Stimulated activated CD8-positive, alpha-beta memory T cell treated with anti-CD3 and anti-CD28 coated beads, Interleukin-7, amount 100 ng/mL, for 48 hours (primary cell): ENCODE data around the gene CDC14B.
"Not testable (repeated sequence)": the region's sequence is repeated elsewhere in the genome, so short reads cannot be mapped to it uniquely, and the experiment has no call there.

Source experiments
- DNase-seq, 2 donors: peaks; one replicate each; pipeline ENCODE4 v3.0.0-alpha.2; 2020; ENCODE audit warnings: low read depth in 1 of 2; ENCODE audit errors: extremely low read depth in 1 of 2

The CDC14B gene

DNA sequence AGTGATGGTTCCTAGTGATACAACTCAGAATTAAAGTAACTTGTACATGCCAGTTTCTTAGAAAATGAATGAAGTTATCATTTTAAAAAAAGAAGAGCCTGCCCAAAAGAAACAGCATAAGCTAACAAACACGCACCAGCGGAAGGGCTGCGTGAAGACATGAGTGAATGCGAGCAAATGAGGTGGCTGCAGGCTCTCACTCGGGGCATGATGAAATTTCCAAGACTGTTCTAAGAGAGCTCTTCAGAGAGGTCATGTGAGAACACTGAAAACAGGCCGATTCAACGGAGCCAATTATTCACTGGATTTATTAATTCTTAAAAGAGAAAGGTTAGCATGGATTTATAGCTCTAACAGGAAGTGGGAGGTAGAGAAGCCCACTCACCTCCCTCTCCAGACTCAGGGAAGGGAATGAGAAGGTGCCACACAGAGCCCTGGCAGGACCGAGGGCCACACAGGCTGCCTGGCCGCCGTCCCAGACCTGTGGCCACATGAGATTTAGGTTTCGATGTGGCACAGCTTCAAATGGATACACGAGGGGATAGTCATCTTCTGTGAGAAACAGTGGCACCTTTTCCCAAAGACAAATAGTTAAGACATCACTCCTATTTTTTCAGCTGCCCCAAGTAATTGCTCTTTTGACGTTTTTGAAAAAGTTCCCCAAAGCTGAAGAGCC is 114.2 kb downstream of the CDC14B start:
- no peak for DNase-seq

DNA sequence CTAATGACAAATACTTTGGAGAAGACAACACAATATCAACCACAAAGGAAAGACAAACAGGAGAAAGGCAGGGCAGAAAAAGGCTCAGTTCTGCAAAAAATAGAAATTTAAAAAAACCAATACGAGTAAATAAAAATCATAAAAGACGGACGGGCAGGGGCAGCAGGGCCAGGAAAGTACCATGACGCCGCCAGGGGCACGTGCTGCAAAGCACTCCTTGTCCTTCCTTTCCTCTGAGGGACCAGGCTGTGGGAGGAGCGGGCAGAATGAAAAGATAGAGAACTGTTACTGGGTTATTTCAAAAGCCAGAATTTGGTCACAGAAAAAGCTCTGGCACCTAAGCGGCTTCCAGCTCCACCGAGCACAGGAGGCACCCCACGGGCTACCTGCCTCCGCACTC is 115.7 kb downstream of the CDC14B start:
- DNase-seq, result no peak

DNA sequence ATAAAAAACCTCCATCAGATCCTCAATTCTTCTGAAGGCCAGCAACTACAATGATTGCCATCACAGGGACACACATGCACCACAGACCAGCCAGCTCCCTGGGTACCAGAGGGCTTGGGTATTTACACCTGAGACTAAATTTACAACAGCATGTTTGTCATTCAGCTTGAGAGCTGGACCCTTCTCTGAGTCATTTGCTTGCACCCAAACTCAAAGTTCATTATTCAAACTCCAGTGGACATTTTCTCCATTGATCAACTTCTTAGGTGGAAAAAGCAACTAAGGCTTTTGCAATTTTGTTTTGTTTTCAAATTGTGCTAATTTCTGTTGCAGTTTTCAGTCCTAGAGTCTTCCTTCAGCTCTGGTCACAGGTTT is 116.3 kb downstream of the CDC14B start:
- DNase-seq, result not testable (repeated sequence)

DNA sequence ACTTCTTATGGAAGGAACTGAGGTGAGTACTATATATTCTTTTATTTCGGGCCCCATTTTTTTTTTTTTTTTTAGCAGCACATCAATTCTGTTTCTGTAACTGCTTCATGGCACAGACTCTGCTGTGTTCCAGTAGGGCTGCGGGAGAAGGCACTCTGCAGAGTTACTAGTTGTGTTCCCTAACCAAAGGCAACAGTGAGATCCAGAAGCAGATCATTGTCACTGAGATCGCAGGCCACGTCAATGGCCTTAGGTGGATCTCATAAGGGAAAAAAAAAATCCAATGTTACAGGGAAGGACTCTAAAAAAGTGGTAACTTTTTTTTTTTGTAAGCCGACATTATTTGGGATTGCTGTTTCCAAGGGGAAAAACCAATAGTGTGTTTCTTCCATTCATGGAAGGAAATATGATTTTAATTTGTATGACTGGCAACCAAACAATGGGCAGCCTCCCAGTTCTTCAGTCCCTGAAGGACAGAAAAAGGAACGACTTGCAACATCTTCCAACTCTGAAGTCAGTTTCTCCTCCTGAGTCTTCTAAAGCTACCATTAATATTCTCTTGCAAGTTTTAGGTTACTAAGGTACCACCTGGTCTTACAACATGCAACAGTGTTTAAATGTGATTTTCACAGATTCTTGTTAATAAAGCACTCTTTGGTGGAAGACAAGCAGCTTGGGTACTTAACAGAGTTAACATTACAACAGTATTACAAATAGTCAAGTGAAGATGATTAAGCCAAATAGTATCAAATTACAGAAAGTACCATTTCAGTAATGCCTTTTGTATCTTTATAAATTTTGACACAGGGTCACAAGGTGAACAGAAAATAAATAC is 116.9 kb downstream of the CDC14B start:
- no peak for DNase-seq

DNA sequence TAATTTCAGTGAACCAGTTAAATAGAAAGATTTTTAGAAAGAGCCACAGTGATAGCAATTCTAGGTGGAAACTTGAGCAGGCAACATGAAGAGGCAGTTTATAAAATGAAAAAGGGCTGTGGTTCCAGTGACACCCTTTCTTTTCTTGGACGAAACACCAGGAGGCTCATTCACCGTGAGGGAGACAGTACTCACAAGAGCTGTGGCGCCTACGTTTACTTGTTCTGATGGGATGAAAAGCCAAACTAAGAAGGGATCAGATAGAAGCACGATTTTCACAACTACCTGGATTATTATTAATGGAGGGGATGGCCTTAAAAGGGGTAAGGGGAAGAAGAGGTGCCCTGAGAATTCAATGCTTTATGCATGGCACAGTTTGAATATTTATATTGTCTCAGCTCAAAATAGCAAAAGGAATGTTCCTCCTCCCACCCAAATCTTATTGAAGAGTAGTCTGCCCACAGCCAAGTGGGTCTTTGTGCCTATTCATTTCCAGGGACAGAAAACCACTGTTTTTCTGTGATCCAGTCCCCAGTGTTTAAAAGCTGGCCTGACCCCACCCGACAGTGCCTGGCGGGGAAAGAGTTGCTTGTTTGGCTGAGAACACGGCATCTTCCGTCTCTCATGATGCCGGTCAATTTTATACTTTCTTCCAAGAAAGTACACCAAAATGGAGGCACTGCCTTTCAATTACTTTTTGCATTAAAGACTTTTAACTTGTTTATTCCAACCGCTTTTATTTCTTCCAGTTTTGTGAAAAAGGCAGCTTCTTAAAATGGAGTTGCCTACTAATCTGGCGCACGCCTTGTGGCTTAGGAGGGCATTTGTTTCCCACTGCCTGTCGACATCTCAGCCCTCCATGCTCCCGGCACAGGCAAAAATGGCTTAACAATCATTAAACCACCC is 117.8 kb downstream of the CDC14B start:
- no peak for DNase-seq

DNA sequence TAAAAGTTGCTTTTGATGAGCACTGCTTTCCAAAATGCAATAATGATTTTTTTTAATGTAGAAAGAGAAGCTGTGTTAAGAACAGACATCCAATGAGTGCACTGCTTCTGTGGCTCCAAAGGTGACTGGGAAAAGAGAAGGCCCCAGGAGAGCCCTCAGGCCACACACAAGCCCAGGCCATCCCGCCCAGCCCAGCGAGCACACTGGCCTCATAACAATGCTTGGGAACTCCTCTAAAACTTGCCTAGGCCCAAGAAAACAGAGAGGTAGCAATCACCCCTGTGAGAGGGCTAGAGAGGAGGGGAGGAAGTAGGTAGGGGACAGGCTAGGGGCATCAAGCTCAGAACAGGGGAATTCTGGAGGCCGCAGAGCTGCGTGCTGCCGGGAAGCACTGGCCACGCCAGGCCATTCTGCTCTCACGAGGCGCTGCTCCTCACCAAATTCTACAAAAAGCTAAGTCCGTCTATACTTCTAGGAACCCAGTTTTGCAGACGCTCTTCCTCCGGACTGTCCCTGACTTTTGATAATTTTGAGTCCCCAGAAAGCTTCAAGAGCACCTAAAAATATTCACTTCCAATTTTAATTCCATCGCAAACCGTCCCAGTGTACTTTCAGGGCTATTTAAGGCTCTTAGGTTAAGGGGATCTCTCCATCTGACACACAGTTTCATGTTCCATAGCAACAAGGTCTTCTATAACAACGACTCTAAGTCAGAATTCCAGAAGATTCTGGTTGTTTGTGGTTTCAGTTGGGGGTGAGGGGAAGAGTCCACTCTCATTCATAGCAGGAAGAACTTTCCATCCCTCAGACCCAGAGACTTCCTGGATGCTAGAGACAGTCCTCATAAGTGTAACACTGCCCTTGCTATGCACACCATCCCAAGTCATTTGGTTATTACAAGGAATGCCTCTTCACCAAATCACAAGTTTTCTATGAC is 118.7 kb downstream of the CDC14B start:
- no peak for DNase-seq

DNA sequence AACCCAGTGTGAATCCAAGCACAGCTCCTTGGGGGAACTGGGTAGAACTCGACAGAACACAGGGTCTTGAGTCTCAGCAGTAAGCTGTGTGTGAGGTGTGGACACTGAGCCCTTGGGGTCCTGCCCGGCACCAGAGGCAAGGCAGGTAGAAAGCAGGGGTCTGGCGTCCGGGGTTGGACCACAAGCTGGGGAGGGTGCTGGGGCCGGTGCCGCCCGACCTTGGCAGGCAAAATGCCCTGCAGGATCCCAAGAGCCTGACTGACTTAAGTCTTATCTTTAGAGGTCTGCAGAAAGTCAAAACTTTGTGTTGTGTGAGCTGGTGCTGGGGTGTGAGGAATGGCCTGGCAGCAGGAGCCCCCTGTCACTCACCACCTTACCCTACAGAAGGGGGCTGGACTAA is 120.4 kb downstream of the CDC14B start:
- no peak for DNase-seq

DNA sequence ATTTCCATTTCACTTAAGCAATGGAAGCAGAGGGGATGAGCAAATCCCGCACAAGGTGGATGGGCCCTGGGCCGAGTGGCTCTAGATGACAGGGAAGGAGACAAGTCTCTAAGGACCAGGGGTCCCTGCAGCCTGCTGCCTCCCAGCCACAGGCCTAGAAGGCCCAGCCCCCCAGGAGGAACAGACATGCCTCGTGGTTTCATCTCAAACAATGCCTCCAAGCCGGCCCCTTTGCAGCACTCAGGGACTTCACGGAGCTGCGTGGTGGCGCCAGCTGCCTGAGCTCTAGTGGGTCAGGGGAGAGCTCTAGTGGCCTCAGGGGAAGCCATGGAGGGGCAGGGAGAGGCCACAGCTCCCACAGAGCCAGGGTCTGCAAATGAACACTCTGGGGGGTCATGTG is 120.8 kb downstream of the CDC14B start:
- no peak for DNase-seq

DNA sequence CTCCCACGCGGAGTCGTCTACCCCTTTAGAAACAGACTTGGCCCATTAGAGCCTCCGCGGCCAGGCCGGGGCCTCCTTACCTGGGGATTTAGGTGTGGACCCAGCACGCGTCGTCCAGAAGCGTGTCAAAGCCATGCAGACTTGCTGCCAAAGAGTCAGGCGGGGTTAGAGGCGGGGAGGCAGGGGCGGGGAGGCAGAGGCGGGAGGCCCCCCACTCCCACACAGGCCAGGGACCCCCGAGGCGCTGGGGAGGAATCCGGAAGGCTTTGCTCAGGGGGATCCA is 122.6 kb downstream of the CDC14B start:
- DNase-seq, result no peak

DNA sequence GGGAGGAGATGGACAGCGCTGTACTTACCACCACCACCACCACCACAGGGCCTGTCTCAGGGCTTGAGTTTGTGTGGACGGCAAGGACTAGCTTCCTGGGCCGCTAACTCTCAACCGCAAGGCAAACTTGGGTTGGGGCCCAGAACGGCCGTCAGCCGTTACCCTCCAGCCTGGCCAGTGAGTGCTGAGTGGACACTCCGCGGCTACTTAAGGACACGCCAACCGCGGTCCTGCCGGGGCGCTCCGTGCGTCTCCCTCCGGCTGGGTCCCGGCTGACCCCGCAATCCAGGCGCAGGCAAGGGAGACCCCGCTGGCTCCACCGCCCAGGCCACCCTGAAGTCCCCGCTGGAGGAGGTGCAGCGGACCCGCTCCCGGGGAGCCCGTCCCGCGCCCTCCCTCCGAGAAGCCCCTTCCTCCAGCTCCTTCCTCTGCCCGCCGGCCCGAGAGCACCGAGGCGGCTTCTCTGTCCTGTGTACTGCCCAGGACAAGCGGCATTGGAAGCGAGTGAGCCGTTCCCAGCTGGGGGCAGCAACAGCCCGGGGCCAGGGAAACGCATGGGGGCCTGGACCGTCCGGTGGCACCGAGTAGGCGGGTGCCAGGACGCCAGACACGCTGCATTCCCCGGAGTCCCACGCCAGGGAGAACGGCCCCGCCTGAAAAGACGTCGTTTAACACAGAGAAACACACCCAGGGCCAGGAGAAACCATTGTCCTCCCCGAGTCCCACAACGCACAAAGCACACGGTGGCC is 123.1 kb downstream of the CDC14B start:
- DNase-seq, result no peak

DNA sequence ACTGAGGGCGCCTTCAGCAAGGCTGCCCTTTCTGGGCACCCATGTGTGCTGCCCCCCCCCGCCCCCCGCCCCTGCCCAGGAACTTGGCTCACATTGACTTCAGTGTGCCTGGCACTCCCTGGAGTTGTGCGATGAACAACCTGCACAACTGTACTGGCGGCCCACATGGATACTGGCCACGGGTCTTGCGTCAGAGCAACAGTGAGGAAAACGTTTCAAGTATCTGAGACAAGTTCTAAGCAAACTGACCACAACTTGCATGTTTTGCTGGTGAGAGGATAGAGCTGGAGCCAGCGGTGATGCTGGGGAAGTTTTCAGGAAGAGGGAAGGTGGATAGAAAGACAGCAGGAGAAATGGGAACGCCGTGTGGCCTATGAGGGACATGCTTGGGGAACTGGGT is 124.3 kb downstream of the CDC14B start:
- DNase-seq, result no peak

DNA sequence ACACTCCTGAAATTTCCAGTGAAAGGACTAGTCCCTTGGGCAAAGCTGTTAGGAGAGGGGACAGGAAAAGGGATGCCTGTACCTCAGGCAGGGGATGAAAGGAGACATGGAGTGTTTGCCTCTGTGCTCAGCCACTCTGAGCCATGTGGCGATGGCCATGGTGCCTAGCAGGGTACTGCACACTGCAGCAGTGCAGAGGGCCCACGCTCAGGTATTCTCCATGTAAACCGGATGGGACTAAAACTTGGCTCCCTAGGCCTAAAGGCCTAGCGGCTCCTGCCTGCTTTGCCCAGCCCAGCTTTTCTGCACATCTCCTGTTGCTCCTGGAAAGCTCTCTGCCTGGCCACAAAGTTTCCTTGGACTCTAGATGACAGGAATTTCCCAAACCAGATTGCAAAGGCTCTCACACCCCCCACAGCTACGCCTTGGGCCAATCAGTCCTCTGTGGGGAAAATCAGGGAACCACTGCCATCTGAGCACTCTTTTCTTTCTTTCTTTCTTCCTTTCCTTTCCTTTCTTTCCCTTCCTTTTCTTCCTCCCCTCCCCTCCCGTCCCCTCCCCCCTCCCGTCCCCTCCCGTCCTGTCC is 125.3 kb downstream of the CDC14B start:
- no peak for DNase-seq

DNA sequence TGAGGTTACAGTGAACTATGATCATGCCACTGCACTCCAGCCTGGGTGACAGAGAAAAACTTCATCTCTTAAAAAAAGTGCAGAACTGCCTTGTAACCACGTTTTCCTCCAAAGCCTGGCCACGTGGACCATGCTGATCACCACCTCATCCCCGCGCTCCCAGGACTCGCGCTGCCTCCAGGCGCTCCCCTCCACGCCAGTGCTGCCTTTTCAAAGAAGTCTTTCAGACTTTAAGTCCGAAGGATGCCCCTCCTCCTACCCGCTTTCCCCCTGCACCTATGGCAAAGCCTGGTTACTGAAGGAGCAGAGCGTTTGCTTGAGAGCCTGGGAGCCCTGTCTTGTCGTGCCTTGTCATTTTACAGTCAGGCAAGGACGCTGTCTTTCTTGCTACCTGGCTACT is 125.9 kb downstream of the CDC14B start:
- DNase-seq, result no peak

DNA sequence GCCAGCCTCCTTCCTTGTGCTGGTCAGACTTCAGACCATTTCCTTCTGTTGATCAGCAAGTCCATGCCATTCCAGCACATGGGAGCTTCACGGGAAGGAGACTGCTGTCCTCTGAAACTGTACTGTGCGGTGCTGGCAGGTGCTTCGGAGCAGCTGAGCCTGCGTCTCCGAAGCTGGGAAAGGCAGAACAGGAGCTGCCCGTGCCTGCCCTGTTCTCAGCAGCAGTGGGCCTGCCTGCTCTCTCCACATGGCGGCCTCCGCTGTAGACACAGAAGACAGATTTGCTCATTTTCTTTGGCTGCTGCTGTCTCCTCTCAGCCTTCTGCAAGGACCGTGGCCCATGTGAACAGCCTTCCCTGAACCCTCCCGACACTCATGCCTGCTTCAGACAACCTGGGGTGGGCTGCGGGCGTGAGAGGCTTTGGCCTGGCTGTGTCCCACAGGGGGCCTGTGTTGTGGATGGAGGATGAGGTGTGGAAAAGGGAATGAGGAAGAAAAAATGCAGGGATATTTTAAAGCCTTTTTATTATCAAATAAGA is 126.6 kb downstream of the CDC14B start:
- DNase-seq, result no peak

DNA sequence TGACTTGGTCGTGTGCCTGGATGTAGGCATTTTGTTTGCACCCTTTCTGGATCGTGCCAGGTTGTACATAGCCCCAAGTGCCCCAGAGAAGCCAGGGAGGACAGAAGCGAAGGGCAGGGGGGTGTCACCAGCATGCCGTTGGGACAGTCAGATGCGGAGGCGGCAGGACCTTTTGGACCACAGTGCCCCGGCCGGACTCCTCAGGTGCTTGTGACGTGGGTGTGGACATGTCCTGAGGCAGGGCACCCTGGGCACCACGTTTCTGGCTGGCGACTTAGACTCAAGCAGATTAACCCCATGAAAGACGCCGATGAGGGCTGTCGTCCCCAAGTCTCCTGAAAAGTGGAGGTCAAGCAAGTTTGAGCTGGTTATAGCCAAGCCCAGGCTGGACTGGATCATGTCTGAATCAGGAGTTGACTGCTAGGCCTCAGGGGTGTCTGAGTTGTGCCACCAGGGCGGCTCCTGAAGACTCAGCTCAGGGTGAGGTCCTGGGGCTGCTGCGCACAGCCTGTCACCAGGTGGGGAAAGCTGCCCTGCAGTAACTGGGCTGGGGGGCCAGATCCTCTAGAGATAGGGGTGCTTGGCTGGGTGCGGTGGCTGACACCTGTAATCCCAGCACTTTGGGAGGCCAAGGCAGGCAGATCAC is 127.6 kb downstream of the CDC14B start:
- DNase-seq, result no peak

DNA sequence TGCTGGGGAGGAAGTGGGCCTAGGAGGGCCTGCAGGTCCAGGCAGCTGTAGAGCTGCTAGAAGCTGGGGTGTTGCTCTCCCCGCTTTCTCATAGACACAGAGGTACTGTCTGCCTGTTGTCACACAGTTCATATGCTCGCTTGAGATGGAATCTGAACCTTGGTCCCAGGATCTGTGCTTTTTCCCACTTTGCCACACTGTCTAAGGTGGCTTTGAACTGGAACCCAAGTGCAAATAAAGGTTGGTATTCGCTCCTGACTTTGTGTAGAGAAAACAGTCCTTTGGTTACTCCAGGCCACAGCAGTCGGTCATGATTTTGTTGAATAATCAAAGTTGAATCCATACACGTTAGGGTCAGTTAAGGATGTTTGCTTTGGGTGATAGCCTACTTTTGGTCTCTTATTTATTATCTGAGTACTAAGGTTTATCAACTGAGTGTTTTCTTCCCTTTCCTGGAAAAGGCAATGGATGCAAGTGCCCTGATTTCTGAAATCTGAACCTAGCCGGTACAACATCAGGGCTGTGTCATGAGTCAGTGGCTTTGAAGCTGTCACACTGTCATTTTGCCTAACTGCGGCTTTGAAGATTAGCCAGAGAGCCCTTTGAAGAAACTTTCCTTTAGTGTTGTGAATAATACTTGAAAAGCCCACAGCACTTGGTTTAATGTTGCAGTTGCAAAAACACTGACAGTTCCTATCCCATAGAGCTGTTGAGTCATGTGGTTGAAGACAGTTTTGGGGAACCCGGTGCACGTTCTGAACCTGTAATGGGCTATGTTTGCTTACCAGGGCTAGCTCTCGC is 128.4 kb downstream of the CDC14B start:
- peak in 1 of 2 donors; percentile 21 for DNase-seq

DNA sequence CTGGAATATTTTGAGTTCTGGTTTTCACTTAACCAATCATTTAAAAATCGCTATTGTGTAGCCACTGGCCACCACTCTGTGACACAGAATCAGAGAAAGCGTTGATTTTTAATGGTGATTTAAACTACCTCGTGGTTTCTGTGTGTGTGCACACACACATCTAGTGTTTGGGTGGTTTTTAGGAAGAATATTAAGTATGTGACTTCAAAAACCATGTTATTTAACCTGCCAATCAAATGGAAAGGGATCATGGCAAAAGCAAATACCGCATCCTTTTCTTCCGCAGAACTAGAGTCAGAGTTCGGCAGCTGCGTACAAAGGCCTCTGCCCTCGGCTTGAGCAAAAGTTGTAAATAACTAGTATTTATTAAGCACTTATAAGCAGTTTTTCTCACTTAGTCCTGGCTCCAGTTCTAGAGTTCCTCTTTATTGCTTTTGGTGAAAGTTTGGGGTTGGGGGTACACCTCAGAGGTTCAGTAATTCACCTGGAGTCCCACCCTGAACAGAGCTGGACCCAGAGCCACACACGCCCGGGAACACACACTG is 129.0 kb downstream of the CDC14B start:
- no peak for DNase-seq
